A673 (cell line): ENCODE results near the gene GFY. TPM values are rescaled to one million over a fixed set of nuclear protein-coding genes. Genes with fewer than 3 reads are reported as not detected.
A peak's percentile ranks its signal among the peaks of the same experiment; 100 is the strongest.

Source experiments
- BruUV-seq: library from RNA; stranded (reverse); fragments of 400-500 nt; replicated peaks from 2 replicates; lab custom pipeline; 2021; lab: Mats Ljungman, UMichigan
- CTCF ChIA-PET: fragments of 300-600 bp; sonication (Branson Sonifier 250); formaldehyde crosslinking; loops from one replicate; lab custom pipeline; 2022; ENCODE audit warnings: antibody characterized with exemption; lab: Charles Lee
- POLR2A ChIA-PET: fragments of 300-600 bp; sonication (Branson Sonifier 250); formaldehyde crosslinking; loops from one replicate; lab custom pipeline; 2022; ENCODE audit warnings: antibody characterized with exemption; ENCODE audit not compliant: low non-redundant PET; lab: Charles Lee
- DNase-seq: peaks from one replicate; pipeline ENCODE4 v3.0.0-alpha.2; 2015; ENCODE audit warnings: low spot score
- H3K27ac ChIP-seq: fragments of 200-600 bp; sonication (generic); 2 replicates; pipeline ENCODE4 v1.5.1; 2016; ENCODE audit warnings: mixed run types, low read depth, mild to moderate bottlenecking, mixed read lengths, antibody characterized with exemption, low read length; ENCODE audit not compliant: poor library complexity, severe bottlenecking
- H3K27me3 ChIP-seq: fragments of 200-600 bp; sonication (generic); replicated peaks from 2 replicates; pipeline ENCODE4 v1.6.1; 2017; ENCODE audit warnings: mixed run types, low read depth, mild to moderate bottlenecking, mixed read lengths, antibody characterized with exemption, low read length; ENCODE audit not compliant: insufficient read depth, poor library complexity
- H3K36me3 ChIP-seq: fragments of 200-600 bp; sonication (generic); 2 replicates; pipeline ENCODE4 v1.6.1; 2016; ENCODE audit warnings: mixed run types, mild to moderate bottlenecking, mixed read lengths, antibody characterized with exemption, low read length; ENCODE audit not compliant: insufficient read depth, poor library complexity, severe bottlenecking
- H3K4me1 ChIP-seq: fragments of 200-600 bp; sonication (generic); 2 replicates; pipeline ENCODE4 v1.6.1; 2017; ENCODE audit warnings: mixed run types, mild to moderate bottlenecking, mixed read lengths, antibody characterized with exemption, low read length; ENCODE audit not compliant: insufficient read depth, poor library complexity, severe bottlenecking
- H3K4me3 ChIP-seq: fragments of 200-600 bp; sonication (generic); 2 replicates; pipeline ENCODE4 v1.5.1; 2016; ENCODE audit warnings: low read depth, mixed run types, mild to moderate bottlenecking, mixed read lengths, low read length; ENCODE audit not compliant: poor library complexity, severe bottlenecking
- H3K9me3 ChIP-seq: fragments of 200-600 bp; sonication (generic); 2 replicates; pipeline ENCODE4 v1.6.1; 2016; ENCODE audit warnings: mixed run types, low read depth, mild to moderate bottlenecking, mixed read lengths, antibody characterized with exemption, low read length; ENCODE audit not compliant: poor library complexity, severe bottlenecking
- EZH2 ChIP-seq: fragments of 200-600 bp; sonication (generic); IDR thresholded peaks from 2 replicates; pipeline ENCODE4 v1.6.1; 2017; ENCODE audit warnings: borderline replicate concordance, low read depth, mild to moderate bottlenecking, mixed read lengths, antibody characterized with exemption, low read length; ENCODE audit not compliant: poor library complexity, severe bottlenecking
- intact Hi-C: fragments of 100-400 bp; cut with micrococcal nuclease; formaldehyde crosslinking; loops from one replicate; pipeline ENCODE4 v1.10.0; 2022; ENCODE audit not compliant: unreplicated experiment
- total RNA-seq: library from RNA; stranded (reverse); gene quantifications from 2 replicates; pipeline ENCODE4 v1.2.3, GENCODE V29; 2021
- TF ChIP-seq, protein P1 (sequence below): fragments of 300-800, 200-600 bp; sonication (generic); conservative IDR thresholded peaks from 2 replicates; pipeline ENCODE4 v1.5.1; 2017; ENCODE audit warnings: low read depth, mild to moderate bottlenecking, antibody characterized with exemption, low read length, moderate library complexity, mixed read lengths

The GFY gene
- total RNA-seq, 1 experiment from 2014 or later: not detected

DNA sequence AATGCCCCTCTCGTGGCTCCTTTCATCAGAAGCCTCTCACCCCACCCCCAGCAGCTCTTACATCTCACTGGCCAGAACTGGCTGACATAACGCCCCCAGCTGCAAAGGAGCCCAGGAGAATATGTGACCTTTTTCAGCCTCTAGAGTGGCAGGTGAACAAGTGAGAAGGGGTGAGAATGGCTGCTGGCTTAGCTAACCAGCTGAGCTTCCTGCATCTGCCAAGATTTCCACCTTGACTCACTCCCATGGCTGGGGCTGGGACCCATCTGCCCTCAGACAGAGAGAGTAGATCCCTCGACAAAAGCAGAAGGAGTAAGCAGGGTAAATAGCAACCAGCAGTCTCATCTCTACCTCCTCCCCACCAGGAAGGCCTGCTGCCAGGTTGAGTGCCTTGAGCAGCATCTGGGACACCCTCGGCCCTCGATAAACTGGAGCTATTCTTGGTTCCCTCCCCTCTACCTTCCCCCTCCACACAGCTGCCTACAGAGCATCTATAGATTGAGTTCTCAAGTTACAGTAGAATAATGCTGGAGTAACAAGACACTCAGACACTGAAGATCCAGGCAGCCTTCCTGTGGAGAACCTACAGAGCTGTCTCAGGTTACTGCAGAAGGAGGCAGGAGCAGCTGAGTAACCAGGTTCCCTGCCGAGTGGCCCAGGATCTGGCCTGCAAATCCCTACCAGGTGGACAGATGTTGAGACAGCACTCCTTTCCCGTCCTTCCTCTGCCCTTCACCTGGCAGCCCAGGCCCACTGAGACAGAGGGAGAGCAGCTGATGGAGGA is 21.6 kb upstream of the GFY start:
- no peaks in the 10 kb centered on the region for H3K27me3 ChIP-seq
- no peaks in the 10 kb centered on the region for H3K9me3 ChIP-seq
- TF ChIP-seq, protein P1, sequence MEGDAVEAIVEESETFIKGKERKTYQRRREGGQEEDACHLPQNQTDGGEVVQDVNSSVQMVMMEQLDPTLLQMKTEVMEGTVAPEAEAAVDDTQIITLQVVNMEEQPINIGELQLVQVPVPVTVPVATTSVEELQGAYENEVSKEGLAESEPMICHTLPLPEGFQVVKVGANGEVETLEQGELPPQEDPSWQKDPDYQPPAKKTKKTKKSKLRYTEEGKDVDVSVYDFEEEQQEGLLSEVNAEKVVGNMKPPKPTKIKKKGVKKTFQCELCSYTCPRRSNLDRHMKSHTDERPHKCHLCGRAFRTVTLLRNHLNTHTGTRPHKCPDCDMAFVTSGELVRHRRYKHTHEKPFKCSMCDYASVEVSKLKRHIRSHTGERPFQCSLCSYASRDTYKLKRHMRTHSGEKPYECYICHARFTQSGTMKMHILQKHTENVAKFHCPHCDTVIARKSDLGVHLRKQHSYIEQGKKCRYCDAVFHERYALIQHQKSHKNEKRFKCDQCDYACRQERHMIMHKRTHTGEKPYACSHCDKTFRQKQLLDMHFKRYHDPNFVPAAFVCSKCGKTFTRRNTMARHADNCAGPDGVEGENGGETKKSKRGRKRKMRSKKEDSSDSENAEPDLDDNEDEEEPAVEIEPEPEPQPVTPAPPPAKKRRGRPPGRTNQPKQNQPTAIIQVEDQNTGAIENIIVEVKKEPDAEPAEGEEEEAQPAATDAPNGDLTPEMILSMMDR: no peak
- TF ChIP-seq EZH2: no peak
- POLR2A ChIA-PET: interaction anchor here (0.5 kb wide), 2 partner anchors 18 to 64 kb away, joined by 5 read pairs; no protein-coding TSS in a partner anchor
- intact Hi-C loops: no loop called here
- no TSS peak for BruUV-seq
- DNase-seq: peak; percentile 82
- H3K27ac ChIP-seq: peak overlapping the region; percentile 26
- H3K36me3 ChIP-seq: no peaks in the 10 kb centered on the region
- H3K4me3 ChIP-seq: no peak overlapping the region
- CTCF ChIA-PET: interaction anchor here (0.6 to 0.7 kb wide), 2 partner anchors 12 to 236 kb away, joined by 3 read pairs; partner anchors contain the start of gene RRAS
- H3K4me1 ChIP-seq: peaks cover 14% of the 10 kb centered on the region

DNA sequence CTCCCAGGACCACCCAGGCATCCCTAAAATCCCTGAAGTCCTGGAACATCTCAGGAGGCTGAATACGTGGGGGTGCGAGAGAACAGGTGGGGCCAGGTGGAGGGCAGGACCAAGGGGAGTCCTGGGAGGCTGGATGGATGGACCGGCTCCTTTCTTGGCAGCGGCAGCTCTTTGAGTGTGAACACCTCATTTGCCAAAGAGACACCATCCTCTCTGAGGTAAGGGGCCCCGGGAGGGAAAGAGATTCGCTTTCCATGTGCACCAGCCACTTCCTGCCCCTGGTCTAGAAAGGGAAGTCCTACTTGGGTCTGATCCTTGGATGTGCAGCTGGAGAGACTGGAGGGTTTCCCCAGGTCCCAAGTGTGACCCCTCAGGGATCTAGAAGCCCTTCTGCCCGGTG is 18.1 kb upstream of the GFY start:
- TF ChIP-seq, protein P1: no peak
- TF ChIP-seq EZH2: no peak
- Histone ChIP-seq H3K36me3 (no peaks in the 10 kb centered on the region), H3K9me3 (no peaks in the 10 kb centered on the region), H3K27ac (no peak overlapping the region), H3K4me1 (peaks cover 14% of the 10 kb centered on the region), H3K4me3 (no peak overlapping the region), H3K27me3 (no peaks in the 10 kb centered on the region)
- BruUV-seq: no TSS peak
- CTCF ChIA-PET: no interaction called here
- intact Hi-C loops: no loop called here
- DNase-seq: no peak
- POLR2A ChIA-PET: no interaction called here

DNA sequence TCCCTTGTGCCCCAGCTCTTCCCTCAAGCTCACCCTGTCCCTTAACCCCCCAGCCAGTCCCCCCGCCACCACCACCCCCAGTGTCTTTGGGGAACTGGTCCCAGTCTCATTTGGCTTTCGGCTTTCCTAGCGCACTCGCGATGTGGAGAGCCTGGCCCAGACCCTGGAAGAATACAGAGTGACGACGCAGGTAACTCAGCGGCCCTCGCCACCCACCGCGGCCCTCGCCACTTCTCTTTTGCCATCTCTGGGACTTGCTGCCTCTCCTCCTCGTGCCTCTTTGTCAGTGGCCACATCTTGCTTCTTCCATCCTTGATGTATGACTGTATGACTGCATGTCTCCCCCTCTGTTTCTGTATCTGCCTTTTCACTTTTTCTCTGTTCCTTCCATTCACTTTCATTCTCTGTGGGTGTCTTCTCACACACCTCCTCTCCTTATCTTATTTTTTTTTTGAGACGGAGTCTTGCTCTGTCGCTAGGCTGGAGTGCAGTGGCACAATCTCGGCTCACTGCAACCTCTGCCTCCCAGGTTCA is 17.6 kb upstream of the GFY start:
- Histone ChIP-seq H3K27ac (no peak overlapping the region), H3K4me1 (peaks cover 14% of the 10 kb centered on the region), H3K9me3 (no peaks in the 10 kb centered on the region), H3K36me3 (no peaks in the 10 kb centered on the region), H3K27me3 (no peaks in the 10 kb centered on the region), H3K4me3 (no peak overlapping the region)
- TF ChIP-seq EZH2: no peak
- TF ChIP-seq, protein P1: no peak
- ChIA-PET POLR2A (no interaction called here), CTCF (no interaction called here)
- no TSS peak for BruUV-seq
- intact Hi-C loops: no loop called here
- no peak for DNase-seq
